ENCODE data around the gene MRPL10.

Gene MRPL10

GRCh38 chr17:47857551-47858455 lies 26.5 kb upstream of the MRPL10 start:
- DNase-seq (ENCODE audit: low spot score): no peak

DNA sequence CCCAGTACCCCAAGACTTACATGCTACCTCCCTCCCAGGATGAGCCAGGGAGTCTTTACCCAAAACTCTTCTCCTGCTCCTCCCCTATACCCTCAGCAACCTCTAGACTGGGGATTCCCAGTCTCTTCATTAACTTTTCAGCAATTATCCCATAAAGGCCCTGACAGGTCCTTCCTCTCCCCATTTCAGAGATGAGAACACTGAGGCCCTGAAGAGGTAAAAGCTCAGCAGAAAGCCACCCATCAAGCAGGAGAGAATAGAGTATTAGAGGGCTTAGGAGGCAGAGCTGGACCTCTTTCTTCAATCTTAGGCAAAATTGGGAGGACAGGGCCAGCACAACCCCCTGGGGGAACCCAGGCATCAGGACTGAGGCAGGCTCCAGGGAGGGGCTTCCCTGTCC lies 25.5 kb upstream of the MRPL10 start:
- no peak for DNase-seq (ENCODE audit: low spot score)

DNA sequence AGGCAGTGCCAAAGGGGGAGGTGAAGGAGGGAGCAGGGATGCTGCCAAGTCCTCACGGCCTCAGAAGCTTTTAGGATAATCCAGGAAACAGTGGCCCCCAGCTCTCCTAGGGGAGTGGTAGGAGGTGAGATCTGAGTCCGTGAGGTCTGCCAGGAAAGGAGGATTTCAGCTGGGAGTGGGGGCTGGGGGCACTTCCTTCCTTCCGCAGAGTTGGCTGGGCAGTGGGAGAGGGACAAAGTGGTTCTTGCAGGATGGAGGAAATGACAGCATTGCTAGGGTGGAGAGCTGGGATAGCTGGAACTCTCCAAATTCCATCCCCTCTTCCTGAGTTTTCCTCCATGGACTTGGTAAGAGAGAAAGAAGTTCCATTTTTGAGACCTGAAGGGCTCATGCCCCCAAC lies 24.4 kb upstream of the MRPL10 start:
- no peak for DNase-seq (ENCODE audit: low spot score)

GRCh38 chr17:47853616-47854015 lies 22.3 kb upstream of the MRPL10 start:
- no peak for DNase-seq (ENCODE audit: low spot score)

GRCh38 chr17:47852113-47852949 lies 21.0 kb upstream of the MRPL10 start:
- DNase-seq (ENCODE audit: low spot score): no peak

DNA sequence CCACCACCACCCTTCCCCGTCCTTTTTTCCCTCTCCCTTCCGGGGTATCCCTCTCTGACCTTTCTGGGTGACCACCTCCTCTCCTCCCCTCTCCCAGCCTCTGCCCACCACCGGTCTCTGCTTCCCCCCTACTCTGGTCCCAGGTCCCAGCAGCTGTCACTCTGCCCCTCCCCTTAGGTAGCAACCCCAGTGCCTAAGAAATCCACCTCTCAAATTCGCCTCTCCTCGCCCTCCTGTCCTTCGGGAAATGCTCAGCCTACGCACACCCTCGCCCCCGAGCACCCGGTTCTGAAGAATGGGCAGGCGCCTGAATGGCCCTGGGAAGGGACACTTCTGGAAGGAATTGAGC lies 20.4 kb upstream of the MRPL10 start:
- no peak for DNase-seq (ENCODE audit: low spot score)

- DNase-seq (ENCODE audit: low spot score): peak; percentile 85
Observed at GRCh38 chr17:47850692-47851573, 19.6 kb upstream of the MRPL10 start, which contains the start of gene SP6. Gene SP6 (minus strand): TSS chr17:47851163. CDS start chr17:47848429, 2,734 bp downstream.

GRCh38 chr17:47850373-47850691 lies 19.0 kb upstream of the MRPL10 start:
- no peak for DNase-seq (ENCODE audit: low spot score)

DNA sequence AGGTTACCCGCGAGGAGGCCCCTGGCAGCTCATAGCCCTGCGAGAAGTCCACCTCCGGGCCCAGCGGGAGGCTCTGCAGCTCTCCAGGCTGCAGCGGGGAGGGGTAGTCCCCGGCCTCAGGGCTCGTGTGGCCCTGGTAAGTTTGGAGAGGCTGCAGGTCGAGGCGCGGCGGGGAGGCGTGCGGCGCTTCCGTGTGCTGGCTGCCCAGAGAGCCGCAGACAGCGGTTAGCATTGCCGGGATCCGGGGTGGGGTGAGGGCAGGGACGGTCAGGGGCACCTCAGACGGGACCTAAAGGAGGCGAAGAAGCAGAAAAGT lies 16.8 kb upstream of the MRPL10 start:
- no peak for DNase-seq (ENCODE audit: low spot score)

- no peak for DNase-seq (ENCODE audit: low spot score)
Observed at GRCh38 chr17:47847341-47848197, 16.2 kb upstream of the MRPL10 start.

DNA sequence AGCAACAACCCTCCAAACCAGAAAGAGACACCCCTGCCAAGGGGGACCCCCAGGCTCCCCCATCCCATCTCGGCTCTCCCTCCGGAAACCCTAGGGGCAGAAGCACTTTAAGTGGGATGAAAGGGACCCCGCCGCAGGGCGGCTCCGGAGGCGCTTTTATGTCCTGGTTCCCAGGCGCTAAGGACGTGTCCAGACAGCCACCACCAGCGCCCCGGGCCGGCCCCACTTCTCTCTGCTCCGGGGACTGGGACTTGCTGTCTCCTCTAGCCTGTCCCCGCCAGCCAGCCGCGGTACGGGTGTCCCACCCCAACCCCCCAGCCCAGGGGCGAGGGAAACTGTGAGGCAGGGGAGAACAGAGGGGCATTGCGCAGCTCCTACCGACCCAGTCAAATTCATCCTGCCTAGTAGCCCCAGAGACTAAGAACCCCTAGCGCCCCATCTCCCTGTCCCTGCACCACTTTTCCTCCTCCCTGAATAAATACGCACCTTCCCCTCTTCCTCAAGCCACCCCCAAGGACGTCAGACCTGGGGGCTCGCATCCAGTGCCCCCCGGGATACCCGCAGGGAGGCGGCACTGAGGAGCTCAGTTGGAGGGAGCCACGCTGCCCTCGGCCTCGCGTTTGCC lies 15.5 kb upstream of the MRPL10 start:
- DNase-seq (ENCODE audit: low spot score): no peak

DNA sequence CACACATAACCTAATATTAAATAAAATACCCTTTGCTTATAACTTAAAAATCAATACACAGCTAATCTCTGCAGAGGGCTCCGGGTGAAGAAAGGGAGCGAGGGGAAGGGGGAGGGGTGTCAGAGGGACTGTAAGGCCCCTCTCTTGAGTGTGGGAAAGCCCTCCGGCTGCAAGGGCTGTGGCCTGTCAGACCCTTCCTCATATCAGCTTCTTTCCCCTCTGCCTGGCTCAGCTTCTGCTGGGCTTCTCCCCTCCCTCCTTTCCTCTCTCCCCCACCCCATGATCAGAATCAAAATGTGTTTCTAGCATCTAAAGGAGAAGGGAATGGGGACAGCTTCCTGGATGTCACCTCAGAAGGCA lies 14.4 kb upstream of the MRPL10 start:
- DNase-seq (ENCODE audit: low spot score): no peak

DNA sequence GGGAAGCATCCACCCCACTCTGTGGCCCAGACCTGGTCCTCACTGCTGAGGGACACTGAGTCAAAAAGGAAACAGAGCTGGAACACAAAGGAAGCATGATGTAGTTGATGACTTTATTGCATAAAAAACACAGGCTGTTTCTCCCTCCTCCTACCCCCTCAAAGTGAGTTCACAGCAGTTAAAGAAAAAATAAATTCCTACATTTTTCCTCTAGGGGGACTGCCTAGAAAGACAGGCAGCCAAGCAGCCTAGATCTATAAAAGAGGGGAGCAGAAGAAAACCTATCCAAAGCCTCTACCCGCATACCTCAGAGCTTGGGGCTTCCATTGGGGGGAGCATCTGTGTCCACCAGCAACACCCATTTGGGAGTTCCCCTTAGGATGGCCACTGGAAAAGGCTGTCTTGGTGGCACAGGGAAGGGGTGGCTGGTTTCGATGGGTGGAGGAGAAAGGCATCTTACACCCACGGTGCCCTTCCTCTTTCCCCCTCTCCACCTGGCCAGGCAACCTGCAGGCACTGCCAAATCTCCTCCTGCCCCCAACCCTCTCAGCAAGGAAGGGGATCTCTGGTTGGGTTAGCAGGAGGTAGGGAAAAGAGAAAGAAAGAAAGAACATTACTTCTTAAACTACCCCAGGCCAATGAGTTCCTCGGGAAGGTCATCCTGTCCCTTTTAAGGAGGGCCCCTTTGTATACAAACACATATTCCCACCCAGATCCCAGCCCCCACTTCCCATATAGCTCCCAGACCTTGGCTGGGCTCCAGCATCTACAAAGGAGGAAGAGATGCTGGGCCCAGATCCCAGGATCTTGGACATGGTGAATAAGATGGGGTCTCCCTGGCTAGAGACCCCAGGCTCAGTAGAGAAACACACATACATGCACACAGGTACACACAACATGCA lies 13.7 kb upstream of the MRPL10 start:
- peak; percentile 66 for DNase-seq (ENCODE audit: low spot score)

DNA sequence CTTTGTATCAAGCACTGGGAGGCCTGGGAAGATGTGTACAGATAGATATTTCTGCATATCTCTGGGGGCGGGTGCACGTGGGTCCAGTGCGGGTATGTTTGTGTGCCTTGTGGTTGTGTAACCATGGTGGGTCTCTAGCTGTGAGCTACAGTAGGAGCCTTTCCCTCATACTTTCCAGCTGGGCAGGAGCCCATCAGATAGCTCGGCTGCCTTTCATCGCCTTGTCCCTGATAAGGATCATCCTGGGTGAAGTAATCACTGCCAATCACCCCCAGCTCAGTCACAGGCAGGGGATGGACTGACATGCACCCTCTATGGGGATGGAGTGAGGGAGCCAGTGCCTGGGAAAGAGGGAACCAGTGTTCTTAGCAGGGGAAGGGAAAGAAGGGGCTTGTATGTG lies 12.9 kb upstream of the MRPL10 start:
- DNase-seq (ENCODE audit: low spot score): no peak

DNA sequence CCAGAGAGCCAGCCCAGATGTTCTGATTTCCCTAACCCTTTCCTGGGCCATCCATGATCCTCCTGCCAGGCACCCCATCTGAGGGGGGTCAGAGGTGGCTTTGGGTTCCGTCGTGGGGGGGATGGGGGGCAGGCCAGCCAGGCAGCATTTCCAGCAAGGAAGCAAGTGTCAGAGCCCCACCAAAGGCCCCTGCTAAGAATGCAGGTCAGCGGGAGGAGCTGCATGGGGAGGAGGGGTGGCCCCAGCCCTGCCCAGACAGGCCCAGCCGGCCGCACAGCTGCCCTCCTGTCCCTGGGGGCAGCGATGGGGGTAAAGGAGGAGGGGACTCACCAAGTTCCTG lies 12.0 kb upstream of the MRPL10 start:
- DNase-seq (ENCODE audit: low spot score): no peak

GRCh38 chr17:47841488-47842291 lies 10.3 kb upstream of the MRPL10 start:
- DNase-seq (ENCODE audit: low spot score): no peak

DNA sequence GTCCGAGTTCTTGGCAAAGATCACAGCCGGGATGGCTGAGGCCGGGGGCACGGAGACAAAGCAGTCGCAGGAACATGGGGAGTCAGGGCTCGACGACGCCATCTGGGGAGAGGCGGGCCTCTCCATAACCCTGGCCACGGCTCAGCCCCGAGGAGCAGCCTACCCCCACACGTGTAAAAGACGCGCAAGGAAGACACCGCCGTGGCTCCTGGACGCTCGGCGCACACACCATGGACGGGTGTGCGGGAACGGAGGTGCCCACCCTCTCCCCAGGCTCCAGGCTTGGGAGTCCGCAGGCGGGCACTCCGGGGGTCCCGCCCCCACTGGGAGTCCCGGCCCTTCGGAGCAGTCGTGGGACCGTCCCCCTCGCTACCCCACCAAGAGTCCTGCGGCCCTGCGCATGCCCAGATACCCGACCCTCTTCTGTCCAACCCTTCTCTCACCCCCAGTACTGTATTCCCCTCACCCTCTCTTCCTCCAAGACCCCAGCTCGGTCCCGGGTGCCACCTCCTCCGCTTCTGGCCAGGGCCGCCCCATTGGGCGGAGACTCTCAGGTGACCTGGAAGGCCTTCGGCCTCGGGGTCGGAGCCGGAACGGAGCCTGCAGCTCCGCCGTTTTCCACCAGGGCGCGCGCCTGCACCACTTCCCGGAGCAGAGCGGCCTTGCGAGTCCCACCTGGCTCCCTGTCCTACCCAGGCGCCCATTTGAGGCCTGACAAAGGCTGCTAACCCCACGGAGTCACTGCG lies 9.6 kb upstream of the MRPL10 start, which contains the start of gene SCRN2:
Gene SCRN2, minus strand, starts transcription at position 532 of the 746 bp plus-strand sequence. Its CDS starts 430 bp downstream, at position 102.
- peak; percentile 90 for DNase-seq (ENCODE audit: low spot score)

DNA sequence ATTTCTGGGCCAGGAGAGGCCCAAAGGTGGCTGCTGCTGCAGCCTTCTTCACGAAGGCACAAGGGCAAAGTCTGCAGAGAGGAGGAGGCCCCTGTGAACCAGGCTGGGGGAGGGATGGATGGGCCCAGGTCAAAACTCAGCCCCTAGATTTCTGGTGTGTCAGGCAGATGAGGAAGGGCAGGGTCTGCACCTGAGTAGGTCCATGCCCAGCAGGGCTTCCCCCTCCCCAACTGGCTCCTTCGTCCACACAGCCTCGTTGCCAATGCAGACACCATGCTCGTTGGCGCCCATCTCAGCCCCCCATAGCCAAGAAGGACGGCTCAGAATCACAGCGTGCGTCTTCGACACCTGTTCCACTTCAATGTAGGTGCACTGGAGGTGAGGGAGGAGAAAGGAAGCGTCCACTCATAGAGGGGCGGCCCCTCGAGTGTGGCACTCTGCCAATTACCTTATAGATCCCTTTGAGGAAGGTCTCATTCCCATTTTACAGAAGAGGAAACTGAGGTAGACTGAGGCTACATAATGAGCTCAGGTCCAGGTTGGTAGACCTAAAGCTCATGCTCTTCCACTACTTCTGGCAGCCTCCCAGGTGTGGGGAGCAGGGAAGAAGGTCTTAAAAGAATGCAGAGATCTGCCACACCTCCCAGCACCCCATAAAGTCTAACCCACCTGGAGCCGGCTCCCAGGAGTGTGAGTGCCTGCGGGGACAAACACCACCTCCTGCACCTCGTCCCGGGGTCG lies 8.8 kb upstream of the MRPL10 start:
- no peak for DNase-seq (ENCODE audit: low spot score)
